BE2C (cell line): ENCODE data around the gene HEXA.

Source experiments
- DNase-seq: peaks from one replicate; pipeline ENCODE4 v3.0.0-alpha.2; 2020
- H3K27me3 ChIP-seq: fragments of 250-450 bp; sonication (Bioruptor Pico); 2 replicates; pipeline ENCODE4 v1.5.1; 2020; ENCODE audit warnings: mild to moderate bottlenecking
- H3K36me3 ChIP-seq: fragments of 250-450 bp; sonication (Bioruptor Pico); 2 replicates; pipeline ENCODE4 v1.5.1; 2020; ENCODE audit warnings: mild to moderate bottlenecking
- H3K4me1 ChIP-seq: fragments of 250-450 bp; sonication (Bioruptor Pico); 2 replicates; pipeline ENCODE4 v1.5.1; 2020
- H3K4me3 ChIP-seq: 2 replicates; pipeline ENCODE4 v1.5.1; 2011; ENCODE audit warnings: low read depth, low read length
- H3K9me3 ChIP-seq: fragments of 250-450 bp; sonication (Bioruptor Pico); 2 replicates; pipeline ENCODE4 v1.5.1; 2020
- TF ChIP-seq, protein P1 (sequence below): IDR thresholded peaks from 2 replicates; pipeline ENCODE4 v1.5.1; 2012; ENCODE audit warnings: mild to moderate bottlenecking, low read depth, low read length

Gene HEXA

DNA sequence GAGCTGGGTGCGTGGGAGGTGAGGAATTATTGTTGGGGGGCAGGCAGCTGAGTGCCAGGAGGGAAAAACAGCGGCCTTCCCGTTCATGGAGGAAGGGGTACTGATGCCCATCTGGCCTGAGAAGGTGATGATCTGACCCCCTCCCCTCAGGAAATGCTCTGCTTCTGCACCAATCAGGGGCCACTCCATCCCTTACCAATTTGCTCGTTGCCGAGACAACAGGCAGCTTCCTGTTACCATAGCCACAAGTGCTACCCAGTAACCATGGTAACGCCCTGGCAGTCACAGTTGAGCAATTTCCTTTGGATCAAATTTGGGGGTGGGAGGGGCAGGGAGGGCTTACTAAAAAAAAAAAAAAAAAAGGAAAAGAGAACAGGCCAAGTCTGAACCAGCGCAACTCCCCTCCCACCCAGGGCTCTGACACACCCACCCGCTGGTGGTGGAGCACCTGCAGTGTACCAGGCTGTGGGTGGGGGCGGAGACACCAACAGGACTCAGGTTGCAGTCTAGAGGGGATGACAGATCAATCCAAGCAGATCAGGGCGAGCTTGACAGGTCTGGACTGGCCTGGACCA, 69.5 kb downstream of the HEXA start:
- DNase-seq, result no peak

DNA sequence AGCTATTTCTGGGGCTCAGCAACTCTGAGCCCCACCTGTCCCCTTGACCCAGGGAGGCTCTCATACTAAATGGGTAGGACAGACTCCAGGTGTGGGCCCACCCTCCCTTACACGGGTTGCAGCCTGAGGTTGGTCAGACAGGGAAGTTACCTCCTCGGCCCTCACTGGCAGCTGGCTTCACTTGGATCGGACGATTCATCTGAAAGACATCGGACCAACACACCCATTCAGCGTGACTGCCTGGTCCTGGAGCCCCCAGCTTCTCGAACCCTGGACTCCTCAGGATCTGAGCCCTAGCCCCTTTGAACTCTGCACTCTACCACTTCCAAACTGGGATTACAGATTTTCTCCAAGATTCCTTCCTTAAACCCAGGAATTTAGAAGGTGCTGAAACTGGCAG, 71.2 kb downstream of the HEXA start:
- no peak for DNase-seq
- H3K36me3 ChIP-seq, result no peaks in the 10 kb centered on the region
- no peak overlapping the region for H3K4me3 ChIP-seq
- no peaks in the 10 kb centered on the region for H3K9me3 ChIP-seq
- TF ChIP-seq, protein P1, sequence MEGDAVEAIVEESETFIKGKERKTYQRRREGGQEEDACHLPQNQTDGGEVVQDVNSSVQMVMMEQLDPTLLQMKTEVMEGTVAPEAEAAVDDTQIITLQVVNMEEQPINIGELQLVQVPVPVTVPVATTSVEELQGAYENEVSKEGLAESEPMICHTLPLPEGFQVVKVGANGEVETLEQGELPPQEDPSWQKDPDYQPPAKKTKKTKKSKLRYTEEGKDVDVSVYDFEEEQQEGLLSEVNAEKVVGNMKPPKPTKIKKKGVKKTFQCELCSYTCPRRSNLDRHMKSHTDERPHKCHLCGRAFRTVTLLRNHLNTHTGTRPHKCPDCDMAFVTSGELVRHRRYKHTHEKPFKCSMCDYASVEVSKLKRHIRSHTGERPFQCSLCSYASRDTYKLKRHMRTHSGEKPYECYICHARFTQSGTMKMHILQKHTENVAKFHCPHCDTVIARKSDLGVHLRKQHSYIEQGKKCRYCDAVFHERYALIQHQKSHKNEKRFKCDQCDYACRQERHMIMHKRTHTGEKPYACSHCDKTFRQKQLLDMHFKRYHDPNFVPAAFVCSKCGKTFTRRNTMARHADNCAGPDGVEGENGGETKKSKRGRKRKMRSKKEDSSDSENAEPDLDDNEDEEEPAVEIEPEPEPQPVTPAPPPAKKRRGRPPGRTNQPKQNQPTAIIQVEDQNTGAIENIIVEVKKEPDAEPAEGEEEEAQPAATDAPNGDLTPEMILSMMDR, result no peak
- H3K4me1 ChIP-seq, result no peaks in the 10 kb centered on the region
- H3K27me3 ChIP-seq, result no peaks in the 10 kb centered on the region

More for the DNA sequence above, 69.5 kb downstream of the HEXA start:
- Histone ChIP-seq H3K9me3 (no peaks in the 10 kb centered on the region), H3K36me3 (no peaks in the 10 kb centered on the region), H3K4me3 (no peak overlapping the region), H3K4me1 (no peaks in the 10 kb centered on the region), H3K27me3 (no peaks in the 10 kb centered on the region)
- TF ChIP-seq, protein P1, result no peak

DNA sequence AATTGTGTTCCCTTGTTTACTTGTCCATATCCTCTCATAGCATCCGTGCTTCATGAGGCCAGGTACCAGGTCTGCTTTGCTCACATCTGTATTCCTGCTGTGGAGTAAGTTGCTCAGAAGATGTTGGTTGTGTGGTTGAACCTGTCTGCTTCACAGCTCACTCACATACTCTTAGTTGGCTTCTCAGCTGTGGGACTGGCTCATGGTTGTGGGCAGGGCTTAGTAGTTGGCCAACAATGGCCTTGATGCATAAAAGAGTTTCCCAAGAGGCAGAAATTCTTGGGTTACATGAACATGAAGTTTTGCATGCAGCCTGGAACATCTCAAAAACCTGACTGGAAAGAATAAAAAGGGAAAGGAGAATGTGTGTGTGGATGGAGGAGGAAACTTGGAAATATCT, 72.9 kb downstream of the HEXA start:
- Histone ChIP-seq H3K9me3 (no peaks in the 10 kb centered on the region), H3K4me3 (no peak overlapping the region), H3K4me1 (no peaks in the 10 kb centered on the region), H3K27me3 (no peaks in the 10 kb centered on the region), H3K36me3 (no peaks in the 10 kb centered on the region)
- DNase-seq, result no peak
- TF ChIP-seq, protein P1, result no peak
